WTC11 (cell line): ENCODE measurements around the gene ZNF850. TPM values are rescaled to one million over a fixed set of nuclear protein-coding genes. Genes with fewer than 3 reads are reported as not detected.

Experiments used
- ATAC-seq: fragments of 200-7000 bp; cut with Tn5 transposase; 2 replicates; pipeline ENCODE4 v1.10.0; 2021; ENCODE audit warnings: mild to moderate bottlenecking, moderate library complexity
- CTCF ChIA-PET: fragments of 300-600 bp; sonication (Branson Sonifier 250); formaldehyde crosslinking; loops from one replicate; lab custom pipeline; 2021; ENCODE audit warnings: antibody characterized with exemption; lab: Charles Lee
- POLR2A ChIA-PET: fragments of 350-600 bp; sonication (Branson Sonifier 250); formaldehyde crosslinking; loops from one replicate; lab custom pipeline; 2021; ENCODE audit warnings: antibody characterized with exemption; lab: Charles Lee
- DNase-seq: peaks from one replicate; pipeline ENCODE4 v3.0.0; 2021; ENCODE audit warnings: low spot score
- H3K27ac Mint-ChIP-seq: 2 replicates; pipeline ENCODE4 v1.8.0; 2021; ENCODE audit warnings: mixed read lengths
- H3K27me3 Mint-ChIP-seq: 2 replicates; pipeline ENCODE4 v1.8.0; 2021; ENCODE audit warnings: low read depth, mild to moderate bottlenecking, moderate library complexity, mixed read lengths
- H3K36me3 Mint-ChIP-seq: 2 replicates; pipeline ENCODE4 v1.8.0; 2021; ENCODE audit warnings: mixed read lengths
- H3K4me1 Mint-ChIP-seq: 2 replicates; pipeline ENCODE4 v1.8.0; 2022; ENCODE audit warnings: mixed read lengths
- H3K4me3 Mint-ChIP-seq: 2 replicates; pipeline ENCODE4 v1.8.0; 2021; ENCODE audit warnings: mild to moderate bottlenecking, moderate library complexity, mixed read lengths
- H3K9me3 Mint-ChIP-seq: 2 replicates; pipeline ENCODE4 v1.8.0; 2021; ENCODE audit warnings: mixed read lengths
- ARID4B ChIP-seq: sonication (generic); formaldehyde crosslinking; IDR thresholded peaks from 2 replicates; pipeline ENCODE4 v1.8.0; 2023; ENCODE audit warnings: missing genetic modification reagents, mild to moderate bottlenecking, borderline replicate concordance
- ATF2 ChIP-seq: sonication (generic); formaldehyde crosslinking; IDR thresholded peaks from 2 replicates; pipeline ENCODE4 v1.8.1; 2022; ENCODE audit warnings: low read depth, missing genetic modification reagents, borderline replicate concordance
- E2F4 ChIP-seq: sonication (generic); formaldehyde crosslinking; IDR thresholded peaks from 2 replicates; pipeline ENCODE4 v1.8.1; 2022; ENCODE audit warnings: low read depth, mild to moderate bottlenecking, moderate library complexity, missing genetic modification reagents, borderline replicate concordance
- EMX1 ChIP-seq: fragments of 250-450 bp; sonication (Bioruptor Pico); IDR thresholded peaks from 2 replicates; pipeline ENCODE4 v1.8.0; 2021; ENCODE audit warnings: mild to moderate bottlenecking
- ERG ChIP-seq: fragments of 250-450 bp; sonication (Bioruptor Pico); IDR thresholded peaks from 2 replicates; pipeline ENCODE4 v1.8.0; 2021; ENCODE audit warnings: mild to moderate bottlenecking
- FOXJ3 ChIP-seq: sonication (generic); formaldehyde crosslinking; IDR thresholded peaks from 2 replicates; pipeline ENCODE4 v1.9.0; 2021; ENCODE audit warnings: missing genetic modification reagents, mild to moderate bottlenecking, borderline replicate concordance
- KAT7 ChIP-seq: sonication (generic); formaldehyde crosslinking; IDR thresholded peaks from 2 replicates; pipeline ENCODE4 v1.8.1; 2023; ENCODE audit warnings: missing genetic modification reagents, mild to moderate bottlenecking, borderline replicate concordance
- NFATC4 ChIP-seq: fragments of 250-450 bp; sonication (Bioruptor Pico); IDR thresholded peaks from 2 replicates; pipeline ENCODE4 v1.9.0; 2021; ENCODE audit warnings: mild to moderate bottlenecking
- NFE2L1 ChIP-seq: sonication (generic); formaldehyde crosslinking; IDR thresholded peaks from 2 replicates; pipeline ENCODE4 v1.8.1; 2023; ENCODE audit warnings: missing genetic modification reagents
- RORB ChIP-seq: fragments of 250-450 bp; sonication (Bioruptor Pico); IDR thresholded peaks from 2 replicates; pipeline ENCODE4 v1.9.0; 2021; ENCODE audit warnings: mild to moderate bottlenecking
- SOX15 ChIP-seq: fragments of 250-450 bp; sonication (Bioruptor Pico); IDR thresholded peaks from 2 replicates; pipeline ENCODE4 v1.9.0; 2021; ENCODE audit warnings: mild to moderate bottlenecking
- SP1 ChIP-seq: sonication (generic); formaldehyde crosslinking; conservative IDR thresholded peaks from 2 replicates; pipeline ENCODE4 v1.8.1; 2022; ENCODE audit warnings: missing genetic modification reagents
- TEAD1 ChIP-seq: sonication (generic); formaldehyde crosslinking; IDR thresholded peaks from 2 replicates; pipeline ENCODE4 v1.8.0; 2022; ENCODE audit warnings: mild to moderate bottlenecking, missing genetic modification reagents
- ZBTB21 ChIP-seq: sonication (generic); formaldehyde crosslinking; IDR thresholded peaks from 2 replicates; pipeline ENCODE4 v1.8.1; 2023; ENCODE audit warnings: mild to moderate bottlenecking, missing genetic modification reagents, borderline replicate concordance
- ZBTB43 ChIP-seq: sonication (generic); formaldehyde crosslinking; IDR thresholded peaks from 2 replicates; pipeline ENCODE4 v1.8.1; 2023; ENCODE audit warnings: mild to moderate bottlenecking, missing genetic modification reagents
- ZNF219 ChIP-seq: sonication (generic); formaldehyde crosslinking; IDR thresholded peaks from 2 replicates; pipeline ENCODE4 v1.8.0; 2023; ENCODE audit warnings: missing genetic modification reagents, mild to moderate bottlenecking, borderline replicate concordance
- ZNF232 ChIP-seq: sonication (generic); formaldehyde crosslinking; IDR thresholded peaks from 2 replicates; pipeline ENCODE4 v1.8.0; 2022; ENCODE audit warnings: mild to moderate bottlenecking, missing genetic modification reagents
- ZSCAN18 ChIP-seq: fragments of 250-450 bp; sonication (Bioruptor Pico); IDR thresholded peaks from 2 replicates; pipeline ENCODE4 v2.1.2; 2022; ENCODE audit warnings: mild to moderate bottlenecking, moderate library complexity
- total RNA-seq: library from RNA; stranded (reverse); gene quantifications from 3 replicates; pipeline ENCODE4 v1.2.3, GENCODE V29; 2021

The ZNF850 gene
- total RNA-seq, 1 experiment from 2014 or later: 65.9 TPM

- no peak for TF ChIP-seq ZNF232 (CRISPR knock-in tag)
- TF ChIP-seq, all 79 proteins: peak for 0
Observed at GRCh38 chr19:36674201-36674600, 98.4 kb downstream of the ZNF850 start (continued).

GRCh38 chr19:36672368-36672767 is 100.2 kb downstream of the ZNF850 start:
- Mint-ChIP-seq H3K36me3 (no peaks in the 10 kb centered on the region), H3K4me3 (no peak overlapping the region), H3K4me1 (peaks cover 7% of the 10 kb centered on the region), H3K9me3 (no peaks in the 10 kb centered on the region), H3K27ac (no peak overlapping the region), H3K27me3 (no peaks in the 10 kb centered on the region)
- DNase-seq (no peak), ATAC-seq (no peak)
- CTCF ChIA-PET: no interaction called here
- TF ChIP-seq ZSCAN18 (CRISPR knock-in tag) (no peak), ATF2 (CRISPR knock-in tag) (no peak), ERG (CRISPR knock-in tag) (no peak), EMX1 (no peak), RORB (CRISPR knock-in tag) (no peak), SOX15 (no peak), NFATC4 (CRISPR knock-in tag) (no peak)
- POLR2A ChIA-PET: no interaction called here

- Mint-ChIP-seq H3K4me3 (peak overlapping the region; percentile 100), H3K9me3 (0 out of 2 replicates have a peak, but pooled peaks cover 3% of the 10 kb centered on the region), H3K36me3 (peaks cover 8% of the 10 kb centered on the region), H3K4me1 (peaks cover 15% of the 10 kb centered on the region), H3K27me3 (no peaks in the 10 kb centered on the region), H3K27ac (peak overlapping the region; percentile 35)
- DNase-seq (no peak), ATAC-seq (no peak)
- no peak for TF ChIP-seq ZBTB43 (CRISPR knock-in tag)
- TF ChIP-seq NFE2L1 (CRISPR knock-in tag): no peak
- no peak for TF ChIP-seq ZNF219
- no peak for TF ChIP-seq ZBTB21 (CRISPR knock-in tag)
- ChIA-PET CTCF (no interaction called here), POLR2A (interaction anchor here (0.6 kb wide), 1 partner anchor 466 kb away, joined by 3 read pairs; no protein-coding TSS in a partner anchor)
Observed at GRCh38 chr19:36668646-36669045, 104.0 kb downstream of the ZNF850 start.

GRCh38 chr19:36665832-36666231 is 106.8 kb downstream of the ZNF850 start:
- POLR2A ChIA-PET: interaction anchor here (0.6 to 1.1 kb wide), 4 partner anchors 59 to 184 kb away, joined by 3 to 6 read pairs (median 4); partner anchors contain the start of genes ZNF345 and ZNF529
- Mint-ChIP-seq H3K27me3 (no peaks in the 10 kb centered on the region), H3K36me3 (peaks cover 10% of the 10 kb centered on the region), H3K4me3 (peak overlapping the region; percentile 100), H3K4me1 (peaks cover 15% of the 10 kb centered on the region), H3K27ac (peak overlapping the region; percentile 63), H3K9me3 (0 out of 2 replicates have a peak, but pooled peaks cover 3% of the 10 kb centered on the region)
- ATAC-seq (no peak), DNase-seq (no peak)
- CTCF ChIA-PET: interaction anchor here (1.1 kb wide), 1 partner anchor 22 kb away, joined by 3 read pairs; the partner anchor contains the start of gene ZNF567
- TF ChIP-seq FOXJ3 (CRISPR knock-in tag) (no peak), E2F4 (CRISPR knock-in tag) (no peak), TEAD1 (CRISPR knock-in tag) (no peak), ZSCAN18 (CRISPR knock-in tag) (no peak), ARID4B (CRISPR knock-in tag) (no peak), KAT7 (no peak), SP1 (CRISPR knock-in tag) (no peak)
